CD14-positive monocyte (primary cell): ENCODE data around the gene SLC6A6. TPM values are rescaled to one million over a fixed set of nuclear protein-coding genes. Genes with fewer than 3 reads are reported as not detected.

Experiments used
- DNase-seq, 3 donors: peaks; one replicate each; pipeline ENCODE4 v3.0.0-alpha.2; 2011 to 2022
- H2AFZ ChIP-seq: 2 replicates; pipeline ENCODE4 v1.6.0; 2012; ENCODE audit warnings: mild to moderate bottlenecking, low read depth, low read length, inconsistent platforms; ENCODE audit not compliant: insufficient read depth, poor library complexity, severe bottlenecking
- H3K27ac ChIP-seq, 2 donors: 1 replicate in 1 of 2; 2 replicates in 1 of 2; pipeline ENCODE4 v1.5.1; 2012 to 2013; ENCODE audit warnings: low read length in 2 of 2, control low read depth in 1 of 2, inconsistent platforms in 1 of 2, low read depth in 1 of 2, mild to moderate bottlenecking in 1 of 2
- H3K27me3 ChIP-seq, 2 donors: one replicate each; pipeline versions ENCODE4 v1.6.0 to v1.6.1; 2011 to 2013; ENCODE audit warnings: low read length in 2 of 2; ENCODE audit not compliant: control insufficient read depth in 2 of 2, insufficient read depth in 2 of 2
- H3K36me3 ChIP-seq, 2 donors: replicated peaks in 1 of 2; 1 replicate in 1 of 2; 2 replicates in 1 of 2; pipeline versions ENCODE4 v1.5.1 to v1.6.1; 2012 to 2013; ENCODE audit warnings: low read length in 2 of 2, control low read depth in 1 of 2, inconsistent platforms in 1 of 2, mild to moderate bottlenecking in 1 of 2; ENCODE audit not compliant: insufficient read depth in 2 of 2, control insufficient read depth in 1 of 2
- H3K4me1 ChIP-seq, 2 donors: 1 replicate in 1 of 2; 2 replicates in 1 of 2; pipeline versions ENCODE4 v1.5.1 to v1.6.1; 2012 to 2013; ENCODE audit warnings: low read length in 2 of 2, control low read depth in 1 of 2, inconsistent platforms in 1 of 2, mild to moderate bottlenecking in 1 of 2, moderate library complexity in 1 of 2; ENCODE audit not compliant: insufficient read depth in 2 of 2, control insufficient read depth in 1 of 2
- H3K4me2 ChIP-seq: replicated peaks from 2 replicates; pipeline ENCODE3; 2012; ENCODE audit warnings: low read length, moderate library complexity, mild to moderate bottlenecking; ENCODE audit not compliant: poor library complexity, severe bottlenecking; ENCODE audit errors: extremely low read depth
- H3K4me3 ChIP-seq, 3 experiments: fragments of 200-600 bp in 1 of 3; sonication (generic) in 1 of 3; replicated peaks in 1 of 3; 1 replicate in 2 of 3; 2 replicates in 1 of 3; pipeline ENCODE4 v1.5.1; 2011 to 2013; ENCODE audit warnings: low read length in 3 of 3, mild to moderate bottlenecking in 3 of 3, control low read depth in 2 of 3, low read depth in 2 of 3, inconsistent platforms in 1 of 3, moderate library complexity in 1 of 3
- H3K79me2 ChIP-seq: 2 replicates; pipeline ENCODE4 v1.6.0; 2012; ENCODE audit warnings: mild to moderate bottlenecking, control low read depth, inconsistent platforms, low read length, moderate library complexity; ENCODE audit not compliant: insufficient read depth
- H3K9ac ChIP-seq: 2 replicates; pipeline ENCODE4 v1.6.0; 2017; ENCODE audit warnings: low read length, mild to moderate bottlenecking; ENCODE audit not compliant: insufficient read depth, poor library complexity, severe bottlenecking
- H3K9me3 ChIP-seq, 2 donors: replicated peaks in 1 of 2; 1 replicate in 1 of 2; 2 replicates in 1 of 2; pipeline versions ENCODE4 v1.5.1 to v1.6.1; 2012 to 2013; ENCODE audit warnings: low read length in 2 of 2, control low read depth in 1 of 2; ENCODE audit not compliant: control insufficient read depth in 1 of 2, insufficient read depth in 1 of 2
- H4K20me1 ChIP-seq: 2 replicates; pipeline ENCODE4 v1.6.0; 2012; ENCODE audit warnings: mild to moderate bottlenecking, low read length, control low read depth, moderate library complexity; ENCODE audit not compliant: insufficient read depth
- H3K27ac Mint-ChIP-seq, 7 donors: one replicate each; pipeline ENCODE4 v1.8.0; 2020; ENCODE audit warnings: mild to moderate bottlenecking in 7 of 7, mixed read lengths in 7 of 7, moderate library complexity in 6 of 7, inconsistent platforms in 2 of 7
- H3K27me3 Mint-ChIP-seq, 3 donors: one replicate each; pipeline ENCODE4 v1.8.0; 2021 to 2022; ENCODE audit warnings: low read depth in 3 of 3, mild to moderate bottlenecking in 3 of 3, mixed read lengths in 3 of 3, moderate library complexity in 3 of 3, inconsistent platforms in 1 of 3
- H3K36me3 Mint-ChIP-seq, 2 donors: one replicate each; pipeline ENCODE4 v1.8.0; 2020; ENCODE audit warnings: mixed read lengths in 2 of 2, inconsistent platforms in 1 of 2, mild to moderate bottlenecking in 1 of 2
- H3K4me1 Mint-ChIP-seq: one replicate; pipeline ENCODE4 v1.8.0; 2020; ENCODE audit warnings: mild to moderate bottlenecking, mixed read lengths
- H3K4me3 Mint-ChIP-seq, 2 donors: one replicate each; pipeline ENCODE4 v1.8.0; 2020; ENCODE audit warnings: mild to moderate bottlenecking in 2 of 2, mixed read lengths in 2 of 2, moderate library complexity in 1 of 2
- H3K9me3 Mint-ChIP-seq, 7 donors: one replicate each; pipeline ENCODE4 v1.8.0; 2020 to 2022; ENCODE audit warnings: mixed read lengths in 7 of 7, mild to moderate bottlenecking in 6 of 7, moderate library complexity in 6 of 7, inconsistent platforms in 2 of 7
- CTCF ChIP-seq: fragments of 200-600 bp; IDR thresholded peaks from one replicate; pipeline ENCODE4 v1.8.0; 2022; ENCODE audit warnings: antibody characterized with exemption, mild to moderate bottlenecking
- WGBS: methylation state at CpG from one replicate; pipeline ENCODE4 v1.1.5; 2013; ENCODE audit warnings: missing lambda C conversion rate; ENCODE audit not compliant: insufficient coverage; 5-methylcytosine and 5-hydroxymethylcytosine counted together
- intact Hi-C, 2 donors: fragments of 100-400 bp; cut with micrococcal nuclease; formaldehyde crosslinking; loops; one replicate each; pipeline versions ENCODE4 v1.15.0 to v1.15.1; 2023
- polyA plus RNA-seq, 3 donors: library from polyadenylated mRNA; depleted of rRNA in 1 of 3; unstranded in 2 of 3; stranded (reverse) in 1 of 3; fragments of 300-500 nt in 2 of 3; fragments of >200 nt in 1 of 3; fragmentation: Illumina TruSeq in 2 of 3; gene quantifications; 1 replicate in 2 of 3; 2 replicates in 1 of 3; pipeline ENCODE4 v1.2.3, GENCODE V29; 2012 to 2021

SLC6A6 gene
- polyA plus RNA-seq, 3 donors, result 18.4 to 136 (median 24.5) TPM

- Histone ChIP-seq H2AFZ (no peak overlapping the region), H3K9me3 (no peaks in the 10 kb centered on the region), H3K4me3 (no peak overlapping the region), H3K9ac (no peak overlapping the region), H4K20me1 (no peaks in the 10 kb centered on the region), H3K4me2 (no peak overlapping the region), H3K79me2 (no peaks in the 10 kb centered on the region), H3K27ac (no peak overlapping the region), H3K4me1 (no peaks in the 10 kb centered on the region), H3K36me3 (no peaks in the 10 kb centered on the region), H3K27me3 (peaks cover 0 to 7% of the 10 kb centered on the region in 2 donors)
- Mint-ChIP-seq H3K27me3 (peaks cover 4 to 22% (median 5%) of the 10 kb centered on the region in 3 donors), H3K9me3 (peaks cover 0 to 2% (median 0%) of the 10 kb centered on the region in 7 donors), H3K27ac (no peak overlapping the region), H3K4me1 (no peaks in the 10 kb centered on the region), H3K36me3 (no peaks in the 10 kb centered on the region), H3K4me3 (no peak overlapping the region)
- intact Hi-C loops, result no loop called here
- WGBS, result 91% methylated on average over 7 of the region's 10 CpGs
- no peak for TF ChIP-seq CTCF
- no peak for DNase-seq
These were observed 133.8 kb downstream of the SLC6A6 start for GRCh38 chr3:14536055-14536815.

- Mint-ChIP-seq H3K9me3 (no peaks in the 10 kb centered on the region), H3K4me3 (no peak overlapping the region), H3K36me3 (no peaks in the 10 kb centered on the region), H3K27me3 (peaks cover 1 to 21% (median 4%) of the 10 kb centered on the region in 3 donors), H3K27ac (no peak overlapping the region), H3K4me1 (no peaks in the 10 kb centered on the region)
- DNase-seq, result no peak
- no peak overlapping the region for H3K4me2 ChIP-seq
- 98% methylated on average over 9 of the region's 12 CpGs for WGBS
- H3K9ac ChIP-seq, result no peak overlapping the region
- H3K4me3 ChIP-seq, result no peak overlapping the region
- H3K27ac ChIP-seq, result no peak overlapping the region
- H2AFZ ChIP-seq, result no peak overlapping the region
- no peaks in the 10 kb centered on the region for H4K20me1 ChIP-seq
- no peaks in the 10 kb centered on the region for H3K79me2 ChIP-seq
- H3K36me3 ChIP-seq, result no peaks in the 10 kb centered on the region
- H3K27me3 ChIP-seq, result peaks cover 0 to 7% of the 10 kb centered on the region in 2 donors
- intact Hi-C loops, result no loop called here
- H3K4me1 ChIP-seq, result no peaks in the 10 kb centered on the region
- TF ChIP-seq CTCF, result no peak
- H3K9me3 ChIP-seq, result no peaks in the 10 kb centered on the region
These were observed 134.6 kb downstream of the SLC6A6 start for GRCh38 chr3:14536837-14537589.
